Activated CD8-positive, alpha-beta memory T cell treated with anti-CD3 and anti-CD28 coated beads, Interleukin-2, amount 50 U/mL, for 48 hours (primary cell): ENCODE results near the gene PIGL.

Experiments
- DNase-seq: peaks from one replicate; pipeline ENCODE4 v3.0.0-alpha.2; 2020

The PIGL gene

DNA sequence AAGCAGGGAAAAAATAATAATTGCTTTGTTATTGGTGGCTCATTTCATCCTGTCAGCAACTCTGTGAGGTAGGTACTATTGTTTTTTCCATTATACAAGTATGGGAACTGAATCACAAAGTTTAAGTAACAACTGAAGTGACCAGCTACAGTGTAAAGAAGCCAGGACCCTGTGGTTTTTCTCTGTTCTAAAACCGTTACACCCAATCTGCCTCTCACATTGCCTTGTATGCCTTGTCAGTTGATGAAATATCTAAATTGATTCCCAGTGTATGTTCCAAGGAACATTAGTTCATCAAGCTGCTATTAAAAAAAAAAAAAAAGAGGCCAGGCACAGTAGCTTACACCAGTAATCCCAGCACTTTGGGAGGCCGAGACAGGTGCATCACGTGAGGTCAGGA is 5.4 kb downstream of the PIGL start:
- DNase-seq = no peak

DNA sequence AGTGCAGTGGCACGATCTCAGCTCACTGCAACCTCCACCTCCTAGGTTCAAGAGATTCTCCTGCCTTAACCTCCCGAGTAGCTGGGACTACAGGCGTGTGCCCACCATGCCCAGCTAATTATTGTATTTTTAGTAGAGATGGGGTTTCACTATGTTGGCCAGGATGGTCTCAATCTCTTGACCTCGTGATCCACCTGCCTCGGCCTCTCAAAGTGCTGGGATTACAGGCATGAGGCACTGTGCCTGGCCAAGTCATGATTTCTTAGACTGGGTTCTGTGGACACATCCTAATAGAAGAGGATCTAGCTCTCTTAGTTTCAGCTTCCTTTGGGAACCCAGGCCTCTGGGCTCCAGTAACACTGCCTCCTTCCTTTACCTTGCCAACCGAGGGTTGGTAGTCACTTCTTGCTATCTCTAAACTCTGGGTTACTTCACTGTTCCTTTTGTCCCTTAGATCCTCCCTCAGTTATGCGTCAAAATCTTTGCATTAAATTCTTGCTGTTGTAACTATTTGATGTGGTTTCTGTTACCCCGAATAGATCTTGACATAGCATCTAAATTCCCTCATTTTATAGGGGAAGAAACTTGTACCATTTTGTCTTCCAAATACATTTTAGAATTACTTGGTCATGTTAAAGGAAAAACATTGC is 13.0 kb downstream of the PIGL start:
- peak; percentile 51 for DNase-seq

DNA sequence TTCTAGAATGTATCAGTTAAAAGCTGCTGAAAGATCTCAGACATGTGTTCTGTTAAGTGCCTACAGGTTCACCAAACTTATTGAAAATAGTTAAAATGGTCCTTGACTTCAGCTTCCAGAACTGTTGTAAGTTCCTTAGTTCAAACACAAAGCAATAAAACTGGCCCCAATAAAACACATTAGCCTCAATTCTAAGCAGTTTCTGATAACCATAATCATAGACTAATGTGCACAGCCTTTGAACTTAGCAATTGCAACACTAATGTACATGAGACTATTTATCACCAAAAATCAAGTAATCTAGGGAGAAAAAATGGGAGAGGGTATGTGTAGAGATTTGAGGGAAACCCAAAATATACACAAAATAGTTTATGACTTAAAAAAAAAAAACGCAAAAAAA is 15.4 kb downstream of the PIGL start:
- no peak for DNase-seq

DNA sequence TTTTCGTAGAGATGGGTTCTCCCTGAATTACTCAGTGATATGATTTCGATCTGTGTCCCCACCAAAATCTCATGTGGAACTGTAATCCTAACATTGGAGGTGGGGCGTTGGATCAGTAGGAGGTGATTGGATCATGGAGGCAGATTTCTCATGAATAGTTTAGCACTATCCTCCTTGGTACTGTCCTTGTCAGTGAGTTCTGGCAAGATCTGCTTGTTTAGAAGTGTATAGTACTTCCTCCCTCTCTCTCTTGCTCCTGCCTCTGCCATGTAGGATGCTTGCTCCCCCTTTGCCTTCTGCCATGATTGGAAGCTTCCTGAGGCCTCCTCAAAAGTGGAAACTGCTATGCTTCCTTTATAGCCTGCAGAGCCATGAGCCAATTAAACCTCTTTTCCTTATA is 22.9 kb downstream of the PIGL start:
- DNase-seq = no peak

DNA sequence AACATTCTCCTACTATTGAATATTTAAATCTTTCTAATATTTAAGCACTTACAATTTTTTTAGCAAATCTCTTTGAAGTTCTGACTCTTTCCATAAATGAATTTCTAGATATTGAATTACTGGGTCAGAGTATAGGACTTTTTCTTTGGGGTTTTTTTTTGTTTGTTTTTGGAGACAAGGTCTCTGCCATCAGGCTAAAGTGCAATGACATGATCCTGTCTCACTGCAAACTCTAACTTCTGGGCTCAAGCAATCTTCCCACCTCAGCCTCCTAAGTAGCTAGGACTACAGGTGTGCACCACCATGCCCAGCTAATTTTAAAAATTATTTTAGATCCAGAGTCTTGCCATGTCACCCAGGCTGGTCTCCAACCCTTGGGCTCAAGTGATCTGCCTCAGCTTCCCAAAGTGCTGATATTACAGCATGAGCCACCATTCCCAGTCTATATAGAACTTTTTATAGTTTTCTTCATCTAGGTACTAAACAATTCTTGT is 24.9 kb downstream of the PIGL start:
- DNase-seq = no peak

DNA sequence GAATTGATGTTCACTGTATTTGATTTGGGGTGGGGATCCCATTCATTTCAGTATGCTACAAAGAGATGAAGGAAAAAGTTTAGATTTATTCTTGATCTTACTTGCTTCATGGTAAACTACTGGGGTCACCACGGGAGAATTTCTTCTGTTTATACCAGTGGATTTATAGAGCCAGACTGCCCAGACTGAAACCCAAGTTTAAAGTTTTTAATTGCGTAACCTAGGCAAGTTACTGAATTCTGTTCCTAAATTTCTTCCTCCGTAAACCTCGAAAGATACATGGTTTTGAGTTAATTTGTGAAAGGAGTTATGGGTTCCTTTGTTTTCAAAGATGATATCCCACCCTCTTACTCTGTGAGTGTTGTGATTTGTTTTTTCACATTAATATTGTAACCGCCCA is 26.4 kb downstream of the PIGL start:
- DNase-seq = no peak

DNA sequence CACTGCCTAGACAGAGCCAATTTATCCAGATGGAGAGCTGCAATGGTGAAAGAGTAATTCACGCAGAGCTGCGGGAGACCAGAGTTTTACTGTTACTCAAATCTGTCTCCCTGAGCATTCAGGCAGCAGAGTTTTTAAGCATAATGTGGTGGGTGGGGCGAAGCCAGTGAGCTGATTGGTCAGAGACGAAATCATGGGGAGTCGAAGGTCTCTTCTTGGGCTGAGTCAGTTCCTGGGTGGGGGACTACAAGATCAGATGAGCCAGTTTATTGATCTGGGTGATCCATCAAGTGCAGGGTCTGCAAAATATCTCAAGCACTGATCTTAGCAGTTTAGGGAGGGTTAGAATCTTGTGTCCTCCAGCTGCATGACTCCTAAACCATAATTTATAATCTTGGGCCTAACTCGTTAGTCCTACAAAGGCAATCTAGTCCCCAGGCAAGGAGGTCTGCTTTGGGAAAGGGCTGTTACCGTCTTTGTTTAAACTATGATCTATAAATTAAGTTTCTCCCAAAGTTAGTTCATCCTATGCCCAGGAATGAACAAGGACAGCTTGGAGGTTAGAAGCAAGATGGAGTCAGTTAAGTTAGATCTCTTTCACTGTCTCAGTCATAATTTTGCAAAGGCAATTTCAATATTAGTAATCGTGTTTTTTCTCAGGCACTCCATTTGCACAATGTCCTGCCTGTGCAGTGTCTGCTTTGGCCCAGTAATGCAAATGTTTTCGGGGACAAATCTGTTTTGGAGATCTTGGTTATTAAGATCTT is 27.0 kb downstream of the PIGL start:
- DNase-seq = peak; percentile 56

DNA sequence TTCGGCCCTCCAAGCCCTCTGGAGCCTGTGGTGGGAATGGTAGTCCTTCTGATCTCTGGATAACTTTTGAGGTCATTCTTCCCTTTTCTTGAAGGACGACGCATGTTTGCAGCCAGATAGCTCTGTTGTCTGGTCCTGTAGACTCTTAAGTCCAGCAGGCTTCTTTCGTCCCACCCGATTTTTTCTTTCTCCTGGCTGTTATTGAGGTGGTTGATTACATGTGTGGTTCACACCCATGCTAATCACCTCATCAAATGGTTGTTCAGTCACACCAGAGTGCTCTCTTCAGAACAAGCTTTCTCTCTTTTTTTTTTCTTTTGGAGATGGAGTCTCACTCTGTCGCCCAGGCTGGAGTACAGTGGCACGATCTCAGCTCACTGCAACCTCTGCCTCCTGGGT is 30.6 kb downstream of the PIGL start:
- peak; percentile 8 for DNase-seq

DNA sequence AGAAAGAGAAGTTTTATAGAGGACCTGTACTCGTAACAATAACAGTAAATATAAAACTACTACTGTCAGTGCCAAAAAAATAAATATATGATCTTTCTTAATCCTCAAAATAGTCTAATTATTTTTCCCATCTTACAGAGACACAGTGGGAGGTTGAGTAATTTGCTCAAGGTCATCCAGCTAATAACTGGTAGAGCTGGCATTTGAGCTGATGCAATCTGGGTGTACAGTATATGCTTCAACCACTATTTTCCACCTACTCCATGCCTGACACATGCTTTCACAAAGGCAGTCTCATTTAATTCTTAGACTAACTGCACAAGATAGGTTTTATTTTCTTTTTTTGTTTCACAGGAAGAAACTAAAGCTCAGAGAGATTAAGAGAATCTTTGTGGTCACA is 33.6 kb downstream of the PIGL start:
- peak; percentile 12 for DNase-seq

DNA sequence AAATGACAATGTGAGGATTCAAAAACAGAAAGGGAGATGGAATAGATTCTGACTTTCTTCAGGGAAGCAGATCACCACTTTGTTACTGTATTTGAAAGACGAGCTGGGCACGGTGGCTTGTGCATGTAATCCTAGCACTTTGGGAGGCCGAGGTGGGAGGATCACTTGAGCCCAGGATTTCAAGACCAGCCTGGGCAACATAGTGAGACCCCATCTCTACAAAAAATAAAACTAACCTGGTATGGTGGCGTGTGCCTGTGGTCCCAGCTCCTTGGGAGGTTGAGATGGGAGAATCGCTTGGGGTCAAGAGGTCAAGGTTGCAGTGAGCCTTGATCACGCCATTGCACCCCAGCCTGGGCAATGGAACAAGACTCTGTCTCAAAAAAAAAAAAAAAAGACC is 34.0 kb downstream of the PIGL start:
- DNase-seq = peak; percentile 20

DNA sequence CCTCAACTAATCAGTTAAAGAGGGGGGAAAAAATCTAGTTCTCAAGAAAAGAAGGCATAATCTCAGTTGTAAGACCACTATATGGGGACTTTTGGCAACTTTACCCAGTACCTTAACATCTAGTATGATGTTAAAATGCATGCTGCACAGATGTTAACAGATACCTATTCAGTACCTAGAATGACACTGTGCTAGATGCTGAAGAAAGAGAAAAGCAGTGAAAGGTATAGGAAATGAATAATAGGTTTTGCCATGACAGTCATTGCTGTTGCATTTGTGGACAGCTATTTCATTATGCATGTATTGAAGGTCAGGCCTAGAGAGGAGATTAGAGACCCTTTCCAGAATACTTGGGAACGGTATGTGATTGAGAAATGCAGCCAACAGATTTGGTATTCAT is 34.5 kb downstream of the PIGL start:
- no peak for DNase-seq

DNA sequence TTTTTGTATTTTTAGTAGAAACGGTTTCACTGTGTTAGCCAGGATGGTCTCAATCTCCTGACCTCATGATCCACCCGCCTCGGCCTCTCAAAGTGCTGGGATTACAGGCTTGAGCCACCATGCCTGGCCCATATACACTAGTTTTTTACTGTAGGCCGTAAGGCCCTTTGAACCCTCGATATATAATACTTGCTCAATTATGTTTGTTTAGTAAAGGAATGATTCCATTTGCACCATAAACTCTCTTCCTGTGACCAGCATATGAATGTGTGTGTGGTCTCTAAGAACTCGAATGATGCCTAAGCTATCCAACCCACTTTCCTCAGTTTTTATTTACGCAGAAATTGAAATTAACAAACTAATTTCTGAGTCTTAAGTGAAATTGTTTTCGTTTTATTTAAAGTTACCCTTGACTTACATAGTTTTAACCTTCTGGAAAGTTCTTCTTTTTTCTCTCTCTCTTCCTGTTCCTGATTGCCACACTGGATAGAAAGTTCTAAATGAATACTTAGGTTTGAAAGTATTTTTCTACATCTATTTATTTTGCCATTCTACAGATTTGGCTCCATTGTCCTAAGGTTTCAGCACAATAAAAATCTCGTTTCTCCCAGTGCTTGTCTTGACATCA is 37.9 kb downstream of the PIGL start:
- DNase-seq = no peak

DNA sequence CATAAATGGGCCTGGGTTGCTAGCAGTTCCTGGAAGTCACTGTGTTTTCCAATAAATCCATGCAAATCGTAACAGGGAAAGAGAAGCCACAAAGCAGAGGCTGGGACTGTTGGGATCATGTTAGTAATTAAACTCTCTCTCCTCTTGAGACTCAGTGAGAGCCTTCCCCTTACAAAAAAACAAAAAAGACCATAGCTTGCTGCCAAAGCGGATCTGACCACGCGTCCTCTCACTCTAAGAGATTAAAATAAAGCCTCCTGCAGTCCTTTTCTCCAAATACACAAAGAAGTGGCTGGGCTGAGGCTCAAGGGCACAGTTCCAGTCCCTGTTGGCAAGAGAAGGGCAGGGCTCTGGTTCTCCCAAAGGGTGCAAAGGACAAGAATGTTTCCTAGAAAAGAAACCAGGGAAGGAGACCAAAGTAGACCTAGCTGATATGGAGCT is 38.5 kb downstream of the PIGL start:
- peak; percentile 25 for DNase-seq

DNA sequence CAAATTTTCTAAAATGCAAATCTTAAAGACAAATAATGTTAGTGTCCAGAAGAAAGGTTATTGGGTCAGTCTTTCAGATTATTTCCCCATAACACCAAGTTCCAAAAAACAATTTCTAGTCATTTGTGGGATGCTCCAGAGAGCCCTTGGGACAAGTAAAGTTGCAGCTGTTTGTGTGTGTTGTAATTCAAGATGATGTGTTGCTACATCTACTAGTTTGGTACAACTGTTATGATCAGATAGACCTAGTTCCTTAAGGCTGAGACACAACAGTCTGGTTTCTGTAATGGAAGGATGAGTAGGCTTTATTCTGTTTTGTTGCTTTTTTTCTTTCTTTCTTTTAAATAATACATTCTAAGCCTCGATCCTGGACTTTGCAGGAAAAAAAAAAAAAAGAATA is 41.9 kb downstream of the PIGL start:
- DNase-seq = no peak

DNA sequence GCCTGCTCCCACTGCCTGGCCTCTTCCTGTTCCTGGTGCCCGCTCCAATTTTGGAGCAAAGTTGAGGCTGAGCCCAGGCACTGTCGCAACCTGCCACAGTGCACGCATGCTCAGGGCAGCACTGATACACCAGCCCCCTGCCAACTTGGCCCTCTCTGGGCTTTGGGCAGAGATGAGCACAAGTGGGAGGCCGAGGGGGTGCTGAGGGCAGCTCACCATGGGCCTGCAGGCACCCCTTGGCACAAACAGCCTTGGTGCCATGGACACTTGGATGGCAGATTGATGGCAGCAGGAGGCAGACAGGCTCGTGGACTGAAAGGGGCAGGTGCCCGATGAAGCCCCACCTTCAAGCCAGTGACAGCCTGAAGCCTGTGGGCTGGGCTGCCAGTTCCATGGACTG is 42.9 kb downstream of the PIGL start:
- peak; percentile 32 for DNase-seq

DNA sequence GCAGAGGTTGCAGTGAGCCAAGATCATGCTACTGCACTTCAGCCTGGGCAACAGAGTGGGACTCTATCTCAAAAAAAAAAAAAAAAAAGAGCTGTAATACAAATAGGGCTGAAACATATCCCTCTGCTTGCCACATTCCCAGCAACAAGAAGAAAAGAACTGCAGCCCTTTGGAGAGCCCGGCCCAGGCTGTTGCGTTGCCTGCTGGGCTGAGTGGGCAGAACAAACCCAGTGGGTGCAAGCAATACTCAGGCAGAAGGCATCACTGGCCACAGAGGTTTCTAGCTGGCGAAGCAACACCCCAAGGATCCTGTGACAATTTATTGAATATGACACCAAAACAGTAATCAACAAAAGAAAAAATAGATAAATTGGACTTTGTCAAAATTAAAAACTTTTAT is 44.0 kb downstream of the PIGL start:
- peak; percentile 4 for DNase-seq

DNA sequence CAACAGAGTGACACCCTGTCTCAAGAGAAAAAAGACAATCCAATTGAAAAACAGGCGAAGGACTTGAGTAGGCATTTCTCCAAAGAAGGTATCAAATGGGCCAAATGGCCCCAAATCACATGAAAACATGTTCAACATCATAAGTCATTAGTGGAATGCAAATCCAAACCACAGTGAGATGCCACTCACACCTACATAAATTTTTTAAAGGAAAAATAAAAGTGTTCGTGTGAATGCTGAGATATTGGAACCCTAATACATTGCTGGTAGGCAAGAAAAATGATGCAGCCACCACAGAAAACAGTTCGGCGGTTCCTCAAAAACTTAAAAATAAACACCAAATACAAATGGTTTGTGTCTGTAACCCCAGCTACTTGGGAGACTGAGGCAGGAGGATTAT is 45.2 kb downstream of the PIGL start:
- no peak for DNase-seq

DNA sequence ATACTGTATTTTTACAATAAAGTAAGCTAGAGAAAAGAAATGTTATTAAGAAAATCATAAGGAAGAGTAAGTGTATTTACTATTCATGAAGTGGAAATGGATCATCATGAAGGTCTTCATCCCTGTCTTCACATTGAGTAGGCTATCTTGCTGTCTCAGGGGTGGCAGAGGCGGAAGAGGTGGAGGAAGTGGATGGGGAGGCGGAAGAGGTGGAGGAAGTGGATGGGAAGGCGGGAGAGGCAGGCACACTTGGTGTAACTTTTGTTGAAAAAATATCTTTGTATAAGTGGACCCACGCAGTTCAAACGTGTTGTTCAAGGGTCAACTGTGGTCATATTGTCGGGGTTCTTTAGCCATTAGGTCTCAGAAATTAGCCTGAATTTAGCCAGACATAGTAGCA is 50.2 kb downstream of the PIGL start:
- DNase-seq = no peak

DNA sequence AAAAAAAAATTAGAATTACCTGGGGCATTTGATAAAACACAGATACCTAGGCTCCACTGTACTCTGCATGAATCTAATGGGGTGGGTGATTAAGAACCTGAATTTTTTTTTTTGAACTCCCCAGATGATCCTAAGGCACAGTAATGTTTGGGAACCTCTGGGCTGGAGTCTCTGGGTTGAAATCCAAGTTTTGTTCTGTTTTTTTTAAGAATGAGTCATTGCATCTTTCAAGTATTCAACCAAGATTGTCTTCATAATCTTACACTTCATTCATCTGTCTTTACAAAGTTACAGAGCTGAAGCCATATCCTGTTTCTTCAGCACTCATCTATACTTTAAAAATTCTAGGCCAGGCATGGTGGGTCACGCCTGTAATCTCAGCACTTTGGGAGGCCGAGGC is 52.6 kb downstream of the PIGL start:
- DNase-seq = no peak

DNA sequence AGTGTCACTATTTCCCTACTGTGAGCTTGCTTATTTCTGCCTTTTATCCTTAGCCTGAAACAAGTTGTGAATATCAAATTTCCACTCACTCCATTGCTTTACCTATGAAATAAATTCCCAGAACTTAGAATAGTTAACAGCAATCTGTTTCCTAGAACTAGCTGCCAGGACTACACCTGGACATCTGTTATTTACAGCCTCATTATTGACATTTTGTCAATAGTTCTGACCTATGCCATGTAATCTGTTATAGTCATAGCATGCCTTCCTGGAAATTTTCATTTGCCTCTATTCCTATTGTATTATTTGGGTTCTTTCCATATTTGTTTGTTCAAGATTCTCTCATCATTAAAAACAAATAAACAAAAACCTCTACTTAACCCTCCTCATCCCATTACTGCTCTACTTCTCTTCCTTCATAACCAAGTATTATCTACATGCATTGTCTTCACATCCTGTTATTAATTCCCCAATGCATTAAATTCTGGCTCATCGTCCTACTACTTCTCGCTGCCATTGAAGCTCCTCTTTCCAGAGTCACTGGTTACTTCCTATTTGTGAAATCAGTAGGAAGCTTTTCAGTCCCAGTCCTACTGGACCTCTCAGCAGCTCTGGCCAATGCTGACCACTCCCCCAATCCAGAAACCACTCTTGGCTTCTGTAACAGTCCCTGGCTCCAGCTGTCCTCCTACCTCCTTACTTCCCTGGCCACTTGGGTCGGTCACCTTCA is 55.3 kb downstream of the PIGL start:
- DNase-seq = no peak

DNA sequence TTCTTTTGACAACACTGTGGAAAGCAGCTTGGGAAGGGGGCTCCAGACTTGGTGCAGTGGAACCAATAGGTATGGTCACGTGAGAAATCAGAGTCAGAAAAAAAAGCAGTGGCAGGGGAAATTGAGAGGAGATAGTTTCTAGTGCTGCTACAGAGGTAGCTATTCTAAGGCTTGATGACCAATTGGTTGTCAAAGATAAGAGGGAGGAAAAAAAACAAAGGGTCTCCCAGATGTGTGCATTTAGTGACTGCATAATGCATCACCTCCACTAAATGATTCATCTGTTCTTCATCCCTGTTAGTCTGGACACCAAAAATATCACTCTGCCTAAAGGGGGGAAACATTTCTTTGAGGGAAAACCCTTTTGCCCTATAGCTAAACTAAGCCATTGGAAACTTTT is 56.5 kb downstream of the PIGL start:
- no peak for DNase-seq

DNA sequence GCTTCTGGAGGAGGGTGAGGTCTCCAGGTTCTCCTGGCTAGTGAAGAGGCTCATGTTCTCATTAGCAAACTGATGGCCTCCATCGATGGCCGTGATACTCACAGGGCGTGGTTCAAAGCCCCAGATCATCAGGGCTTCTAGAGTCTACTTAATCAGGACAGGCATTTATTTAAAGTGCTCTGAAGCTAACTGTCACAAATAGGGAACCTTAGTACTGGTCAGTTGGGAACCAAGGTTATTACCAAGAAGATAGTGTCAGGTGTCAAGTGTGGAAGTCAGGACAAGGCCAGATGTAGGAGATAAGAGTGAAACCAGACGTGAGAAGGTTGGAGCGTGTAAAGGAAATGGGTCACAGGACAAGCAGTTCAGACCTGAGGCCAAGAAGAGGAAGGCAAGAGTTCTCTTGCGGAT is 56.9 kb downstream of the PIGL start:
- DNase-seq = no peak

DNA sequence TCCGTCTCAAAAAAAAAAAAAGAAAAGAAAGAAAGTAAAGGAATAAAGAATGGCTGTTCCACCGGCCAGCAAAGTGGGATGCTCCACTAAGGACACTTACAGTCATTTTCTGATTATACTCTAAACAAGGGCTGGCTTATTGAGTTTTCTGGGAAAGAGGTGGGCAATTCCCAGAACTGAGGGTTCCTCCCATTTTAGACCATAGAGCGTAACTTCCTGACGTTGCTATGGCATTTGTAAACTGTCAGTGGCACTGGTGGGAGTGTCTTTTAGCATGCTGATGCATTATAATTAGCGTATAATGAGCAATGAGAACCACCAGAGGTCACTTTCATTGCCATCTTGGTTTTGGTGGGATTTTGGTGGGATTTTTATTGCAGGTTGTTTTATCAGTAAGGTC is 58.0 kb downstream of the PIGL start:
- DNase-seq = no peak

DNA sequence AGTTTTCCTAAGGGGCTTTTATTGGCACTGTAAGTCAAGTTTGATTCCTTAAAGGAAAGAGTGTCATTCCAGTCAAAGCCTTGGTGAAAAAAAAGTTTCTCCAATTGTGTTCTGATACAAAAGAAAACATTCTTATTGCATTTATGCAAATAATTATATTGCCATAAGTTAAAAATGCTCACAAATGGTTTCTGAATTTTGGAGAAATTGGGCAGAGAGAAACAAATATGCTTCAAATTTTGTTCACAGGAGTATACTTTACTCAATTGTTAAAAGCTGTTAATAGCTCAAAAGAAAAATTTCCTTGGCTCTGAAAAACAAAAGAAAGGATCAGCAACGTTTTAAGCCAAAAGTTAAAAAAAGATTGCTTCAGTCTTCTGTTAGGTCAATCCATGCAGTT is 60.2 kb downstream of the PIGL start:
- DNase-seq = no peak
